SK-N-SH (cell line): ENCODE results near the gene SLC5A7. TPM values are rescaled to one million over a fixed set of nuclear protein-coding genes. Genes with fewer than 3 reads are reported as not detected.

Experiments
- CTCF ChIA-PET: fragments of 300-600, 350-600 bp; formaldehyde crosslinking; extraction: SDS; loops from one replicate; lab custom pipeline; 2021; lab: Yijun Ruan, JAX
- POLR2A ChIA-PET: fragments of 350-600 bp; sonication (Branson Sonifier 250); formaldehyde crosslinking; extraction: SDS; loops from one replicate; lab custom pipeline; 2020; ENCODE audit warnings: antibody characterized with exemption, inconsistent platforms; lab: Yijun Ruan, JAX
- DNase-seq: peaks from one replicate; pipeline ENCODE4 v3.0.0; 2012
- H2AFZ ChIP-seq: fragments of 200-600 bp; sonication (generic); 2 replicates; pipeline ENCODE4 v1.8.1; 2016; ENCODE audit warnings: antibody characterized with exemption, mild to moderate bottlenecking, low read depth
- H3F3A ChIP-seq: fragments of 200-600 bp; sonication (generic); replicated peaks from 2 replicates; pipeline ENCODE3; 2016; ENCODE audit warnings: antibody characterized with exemption, mild to moderate bottlenecking; ENCODE audit not compliant: insufficient read depth
- H3K27ac ChIP-seq, 2 experiments: fragments of 200-500 bp in 1 of 2; fragments of 200-600 bp in 1 of 2; sonication (Bioruptor generic) in 1 of 2; sonication (generic), shearing (Covaris generic) in 1 of 2; 2 replicates each; pipeline versions ENCODE4 v1.5.1 to v1.6.1; 2014 to 2016; ENCODE audit warnings: low read depth in 2 of 2, inconsistent platforms in 1 of 2, low read length in 1 of 2, mild to moderate bottlenecking in 1 of 2, mixed read lengths in 1 of 2
- H3K27me3 ChIP-seq: fragments of 200-600 bp; sonication (generic), shearing (Covaris generic); 2 replicates; pipeline ENCODE4 v1.6.1; 2016; ENCODE audit warnings: mixed run types; ENCODE audit not compliant: insufficient read depth
- H3K36me3 ChIP-seq, 2 experiments: fragments of 200-500 bp in 1 of 2; fragments of 200-600 bp in 1 of 2; sonication (Bioruptor generic) in 1 of 2; sonication (generic) in 1 of 2; replicated peaks in 1 of 2; 2 replicates each; pipeline versions ENCODE3 to v1.5.1; 2014 to 2016; ENCODE audit warnings: low read length in 1 of 2, mild to moderate bottlenecking in 1 of 2; ENCODE audit not compliant: insufficient read depth in 2 of 2, control insufficient read depth in 1 of 2
- H3K4me1 ChIP-seq, 2 experiments: fragments of 200-500 bp in 1 of 2; fragments of 200-600 bp in 1 of 2; sonication (Bioruptor generic) in 1 of 2; sonication (generic), shearing (Covaris generic) in 1 of 2; 2 replicates each; pipeline versions ENCODE4 v1.5.1 to v1.6.1; 2014 to 2016; ENCODE audit warnings: low read depth in 1 of 2, low read length in 1 of 2, mixed run types in 1 of 2; ENCODE audit not compliant: insufficient read depth in 2 of 2, control insufficient read depth in 1 of 2
- H3K4me2 ChIP-seq: fragments of 200-600 bp; sonication (generic), shearing (Covaris generic); 2 replicates; pipeline ENCODE4 v1.6.1; 2017; ENCODE audit warnings: mixed run types
- H3K4me3 ChIP-seq, 2 experiments: fragments of 200-500 bp in 1 of 2; fragments of 200-600 bp in 1 of 2; sonication (Bioruptor generic) in 1 of 2; sonication (generic), shearing (Covaris generic) in 1 of 2; 2 replicates each; pipeline versions ENCODE4 v1.5.1 to v1.8.1; 2014 to 2016; ENCODE audit warnings: low read depth in 2 of 2, inconsistent platforms in 1 of 2, low read length in 1 of 2, mild to moderate bottlenecking in 1 of 2, mixed read lengths in 1 of 2, moderate library complexity in 1 of 2
- H3K79me2 ChIP-seq: fragments of 200-600 bp; sonication (generic); 2 replicates; pipeline ENCODE4 v1.8.1; 2017; ENCODE audit warnings: mild to moderate bottlenecking; ENCODE audit not compliant: insufficient read depth
- H3K9ac ChIP-seq: fragments of 200-600 bp; sonication (generic); 2 replicates; pipeline ENCODE4 v1.6.1; 2017; ENCODE audit warnings: mixed run types
- H3K9me2 ChIP-seq: fragments of 200-600 bp; sonication (generic); 2 replicates; pipeline ENCODE4 v1.6.1; 2017; ENCODE audit warnings: mixed run types
- H3K9me3 ChIP-seq: fragments of 200-600 bp; sonication (generic); 2 replicates; pipeline ENCODE4 v1.6.1; 2017; ENCODE audit warnings: mixed run types, mild to moderate bottlenecking, moderate library complexity
- H4K20me1 ChIP-seq: fragments of 200-600 bp; sonication (generic); 2 replicates; pipeline ENCODE4 v1.6.1; 2017; ENCODE audit warnings: mild to moderate bottlenecking, mixed run types; ENCODE audit not compliant: insufficient read depth
- ELF1 ChIP-seq: IDR thresholded peaks from 2 replicates; pipeline ENCODE4 v1.4.0; 2012
- EP300 ChIP-seq, 2 experiments: IDR thresholded peaks; 2 replicates each; pipeline versions ENCODE4 v1.4.0 to v1.6.1; 2012; ENCODE audit warnings: borderline replicate concordance in 1 of 2, low read depth in 1 of 2, low read length in 1 of 2
- EZH2phosphoT487 ChIP-seq: fragments of 200-600 bp; sonication (generic); IDR thresholded peaks from 2 replicates; pipeline ENCODE4 v1.6.1; 2017; ENCODE audit warnings: low read depth, mixed run types, mild to moderate bottlenecking, antibody characterized with exemption, moderate library complexity, borderline replicate concordance
- FOSL2 ChIP-seq: IDR thresholded peaks from 2 replicates; pipeline ENCODE4 v1.4.0; 2012; ENCODE audit warnings: low read depth, mild to moderate bottlenecking, moderate library complexity, borderline replicate concordance
- FOXJ3 ChIP-seq: sonication (generic); formaldehyde crosslinking; IDR thresholded peaks from 2 replicates; pipeline ENCODE4 v1.5.1; 2020; ENCODE audit warnings: mild to moderate bottlenecking, missing genetic modification reagents
- FOXM1 ChIP-seq: IDR thresholded peaks from 2 replicates; pipeline ENCODE4 v1.4.0; 2012; ENCODE audit warnings: low read depth, mild to moderate bottlenecking
- GABPA ChIP-seq: IDR thresholded peaks from 2 replicates; pipeline ENCODE4 v1.4.0; 2012; ENCODE audit warnings: low read depth, mild to moderate bottlenecking
- GATA2 ChIP-seq: sonication (generic); formaldehyde crosslinking; IDR thresholded peaks from 2 replicates; pipeline ENCODE4 v1.5.0; 2020; ENCODE audit warnings: mild to moderate bottlenecking, missing genetic modification reagents
- JUND ChIP-seq: IDR thresholded peaks from 2 replicates; pipeline ENCODE4 v1.4.0; 2012
- MXI1 ChIP-seq: IDR thresholded peaks from 2 replicates; pipeline ENCODE4 v1.6.1; 2012; ENCODE audit warnings: mild to moderate bottlenecking, low read depth, low read length, improper control_type of control experiment
- NRF1 ChIP-seq: IDR thresholded peaks from 2 replicates; pipeline ENCODE4 v1.6.1; 2012; ENCODE audit warnings: low read depth, mild to moderate bottlenecking, low read length
- PBX3 ChIP-seq: IDR thresholded peaks from 2 replicates; pipeline ENCODE4; 2012
- POLR2AphosphoS5 ChIP-seq: IDR thresholded peaks from 2 replicates; pipeline ENCODE4 v1.6.1; 2012; ENCODE audit warnings: low read depth, low read length
- RXRA ChIP-seq: IDR thresholded peaks from 2 replicates; pipeline ENCODE4 v1.4.0; 2012; ENCODE audit warnings: low read depth, mild to moderate bottlenecking, borderline replicate concordance
- TAF1 ChIP-seq: IDR thresholded peaks from 2 replicates; pipeline ENCODE4 v1.6.1; 2012; ENCODE audit warnings: low read depth, mild to moderate bottlenecking, low read length, moderate library complexity, borderline replicate concordance
- TCF12 ChIP-seq: IDR thresholded peaks from 2 replicates; pipeline ENCODE4 v1.4.0; 2012
- YY1 ChIP-seq: IDR thresholded peaks from 2 replicates; pipeline ENCODE4 v1.4.0; 2012; ENCODE audit warnings: low read depth, mild to moderate bottlenecking
- ZBTB33 ChIP-seq: IDR thresholded peaks from 2 replicates; pipeline ENCODE4 v1.4.0; 2012; ENCODE audit warnings: low read depth, borderline replicate concordance
- polyA plus RNA-seq, 3 experiments: library from polyadenylated mRNA; depleted of rRNA; stranded (reverse); fragments of >200 nt; gene quantifications; 2 replicates each; pipeline ENCODE4 v1.2.3, GENCODE V29; 2012
- TF ChIP-seq, protein P1 (sequence below): fragments of 150-350 bp; IDR thresholded peaks from 2 replicates; pipeline ENCODE4 v1.6.1; 2016; ENCODE audit warnings: mild to moderate bottlenecking, low read depth, low read length
- TF ChIP-seq, protein P2 (sequence below): IDR thresholded peaks from 2 replicates; pipeline ENCODE4 v1.4.0; 2012; ENCODE audit warnings: low read depth

SLC5A7 gene
- polyA plus RNA-seq, 1 of the 3 experiments (the other 2 are of a cell fraction) = 0.12 TPM

DNA sequence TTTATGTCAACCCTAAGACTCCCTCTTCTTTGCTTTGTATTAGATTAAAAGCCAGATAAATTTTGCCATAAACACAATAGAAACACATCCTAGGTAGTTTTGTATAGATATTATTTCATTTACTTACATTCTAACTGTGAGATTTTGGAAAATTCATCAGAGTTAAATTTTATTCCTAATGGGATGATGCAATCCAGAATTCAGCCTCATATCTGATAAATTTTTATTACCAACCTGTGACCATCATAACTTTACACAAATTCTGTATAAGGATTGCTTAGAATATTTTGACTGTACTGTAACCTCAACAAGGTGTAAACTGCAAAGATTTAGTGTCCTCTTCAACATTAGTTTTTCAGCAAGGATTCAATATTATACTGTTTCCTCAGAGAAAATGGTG, 4.4 kb downstream of the SLC5A7 start:
- POLR2A ChIA-PET = no interaction called here
- Histone ChIP-seq H3K9ac (no peak overlapping the region), H3K4me2 (no peak overlapping the region), H3K27ac (no peak overlapping the region), H2AFZ (no peak overlapping the region), H4K20me1 (no peaks in the 10 kb centered on the region), H3K36me3 (no peaks in the 10 kb centered on the region), H3K27me3 (no peaks in the 10 kb centered on the region), H3F3A (no peaks in the 10 kb centered on the region), H3K9me2 (no peaks in the 10 kb centered on the region), H3K79me2 (no peaks in the 10 kb centered on the region), H3K9me3 (no peaks in the 10 kb centered on the region), H3K4me1 (peaks cover 0 to 9% of the 10 kb centered on the region in 2 experiments; a peak in 1 of 4 replicates), H3K4me3 (no peak overlapping the region)
- CTCF ChIA-PET = interaction anchor here (0.8 to 1.0 kb wide), 2 partner anchors 54 to 179 kb away, joined by 3 read pairs; no protein-coding TSS in a partner anchor
- TF ChIP-seq POLR2AphosphoS5 (no peak), MXI1 (no peak), EP300 (IDR thresholded peaks at IDR 0.05; ENCODE audit: borderline replicate concordance in 1 of 2, low read depth in 1 of 2, low read length in 1 of 2) (no peak), RXRA (no peak), FOXJ3 (CRISPR knock-in tag) (no peak), YY1 (no peak), GABPA (no peak), PBX3 (no peak), JUND (no peak), EZH2phosphoT487 (no peak), TAF1 (no peak), NRF1 (no peak), ELF1 (no peak), FOSL2 (no peak), ZBTB33 (no peak), FOXM1 (no peak), TCF12 (no peak), GATA2 (CRISPR knock-in tag) (no peak)
- TF ChIP-seq, protein P1, sequence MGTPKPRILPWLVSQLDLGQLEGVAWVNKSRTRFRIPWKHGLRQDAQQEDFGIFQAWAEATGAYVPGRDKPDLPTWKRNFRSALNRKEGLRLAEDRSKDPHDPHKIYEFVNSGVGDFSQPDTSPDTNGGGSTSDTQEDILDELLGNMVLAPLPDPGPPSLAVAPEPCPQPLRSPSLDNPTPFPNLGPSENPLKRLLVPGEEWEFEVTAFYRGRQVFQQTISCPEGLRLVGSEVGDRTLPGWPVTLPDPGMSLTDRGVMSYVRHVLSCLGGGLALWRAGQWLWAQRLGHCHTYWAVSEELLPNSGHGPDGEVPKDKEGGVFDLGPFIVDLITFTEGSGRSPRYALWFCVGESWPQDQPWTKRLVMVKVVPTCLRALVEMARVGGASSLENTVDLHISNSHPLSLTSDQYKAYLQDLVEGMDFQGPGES = no peak
- TF ChIP-seq, protein P2, sequence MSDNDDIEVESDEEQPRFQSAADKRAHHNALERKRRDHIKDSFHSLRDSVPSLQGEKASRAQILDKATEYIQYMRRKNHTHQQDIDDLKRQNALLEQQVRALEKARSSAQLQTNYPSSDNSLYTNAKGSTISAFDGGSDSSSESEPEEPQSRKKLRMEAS = no peak
- no peak for DNase-seq
